Activated effector memory CD4-positive, alpha-beta T cell treated with Interleukin-2 at 50 U/mL for 16 hours (primary cell): Measurements from ENCODE around the gene KLHDC7A.

ENCODE experiments used
- DNase-seq: peaks from one replicate; pipeline ENCODE4 v3.0.0-alpha.2; 2020

The KLHDC7A gene

DNA sequence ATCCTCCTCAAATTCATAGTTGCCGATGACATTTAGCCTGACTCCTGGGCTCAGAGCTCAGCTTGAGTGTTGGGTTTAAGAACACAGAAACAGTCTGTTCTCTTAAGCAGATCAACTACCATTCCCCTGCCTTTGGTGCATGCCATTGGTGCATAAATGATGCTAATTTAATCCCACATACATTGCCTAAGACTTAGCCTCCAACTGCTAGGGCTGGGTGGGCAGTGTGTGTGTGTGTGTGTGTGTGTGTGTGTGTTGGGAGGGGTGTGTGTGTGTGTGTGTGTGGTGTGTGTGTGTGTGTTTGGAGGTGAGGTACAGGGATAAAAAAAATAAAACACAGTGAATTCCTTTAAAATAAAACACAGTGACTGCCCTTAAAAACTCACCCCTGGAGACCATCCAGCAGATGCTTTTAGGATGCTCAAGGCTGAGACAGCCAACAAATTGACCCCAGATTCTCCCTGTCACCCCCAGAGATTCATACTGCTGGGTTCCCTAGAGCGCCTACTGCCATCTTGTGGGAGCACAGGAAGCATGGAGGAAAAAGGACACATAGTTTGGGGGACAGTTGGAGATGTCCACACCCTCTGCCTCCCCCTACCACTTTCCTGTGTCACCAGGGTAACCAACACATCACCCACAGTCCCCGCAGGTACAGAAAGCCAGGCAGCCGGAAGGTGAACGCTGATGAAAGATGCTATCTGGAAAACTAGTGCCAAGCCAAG is 30.6 kb downstream of the KLHDC7A start:
- DNase-seq, result no peak

DNA sequence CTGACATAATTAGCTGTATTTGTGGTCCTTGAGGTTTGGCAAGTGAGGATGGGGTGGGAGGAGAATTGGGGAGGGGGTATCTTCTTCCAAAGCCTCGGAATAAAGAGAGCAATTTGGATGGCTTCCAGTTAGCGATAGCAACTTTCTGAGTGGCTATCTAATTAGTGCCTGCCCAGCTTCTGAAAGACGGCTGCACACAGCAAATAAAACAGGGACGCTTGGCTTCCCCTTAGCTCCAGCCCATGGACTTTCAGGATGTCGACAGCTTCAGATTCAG is 31.1 kb downstream of the KLHDC7A start:
- no peak for DNase-seq

DNA sequence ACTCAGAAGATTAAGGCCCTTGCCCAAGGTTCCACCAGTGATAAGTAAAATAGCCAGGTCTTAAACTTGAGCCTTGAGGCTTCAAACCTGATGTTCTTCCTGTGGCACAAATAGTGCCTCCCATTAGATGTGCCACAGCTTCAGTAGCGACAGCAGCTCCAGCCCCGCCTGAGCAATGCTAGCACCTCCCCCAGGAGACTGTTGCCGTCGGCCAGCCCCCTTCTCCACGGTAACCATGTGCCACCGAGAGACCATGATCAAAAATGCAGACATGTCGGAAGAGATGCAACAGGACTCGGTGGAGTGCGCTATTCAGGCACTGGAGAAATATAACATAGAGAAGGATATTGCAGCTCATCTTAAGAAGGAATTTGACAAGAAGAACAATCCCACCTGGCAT is 32.2 kb downstream of the KLHDC7A start:
- DNase-seq, result no peak

DNA sequence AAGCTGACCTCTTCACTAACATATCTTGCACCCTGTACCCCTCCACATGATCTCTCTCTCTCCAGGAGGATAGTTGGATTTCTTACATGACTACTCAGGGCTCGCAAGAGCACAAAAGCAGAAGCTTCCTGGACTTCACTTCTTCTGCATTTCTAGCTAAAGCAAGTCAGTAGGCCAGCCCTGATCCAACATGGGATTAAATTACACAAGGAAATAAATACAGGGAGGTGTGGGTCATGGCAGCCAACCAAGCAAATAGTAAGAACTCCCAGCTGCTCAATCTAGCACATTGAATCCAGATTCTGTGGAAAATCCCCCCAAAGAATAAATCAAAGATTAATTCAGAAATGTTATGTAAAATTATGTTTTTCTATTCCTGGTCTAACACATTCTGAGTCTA is 33.3 kb downstream of the KLHDC7A start:
- DNase-seq, result no peak

DNA sequence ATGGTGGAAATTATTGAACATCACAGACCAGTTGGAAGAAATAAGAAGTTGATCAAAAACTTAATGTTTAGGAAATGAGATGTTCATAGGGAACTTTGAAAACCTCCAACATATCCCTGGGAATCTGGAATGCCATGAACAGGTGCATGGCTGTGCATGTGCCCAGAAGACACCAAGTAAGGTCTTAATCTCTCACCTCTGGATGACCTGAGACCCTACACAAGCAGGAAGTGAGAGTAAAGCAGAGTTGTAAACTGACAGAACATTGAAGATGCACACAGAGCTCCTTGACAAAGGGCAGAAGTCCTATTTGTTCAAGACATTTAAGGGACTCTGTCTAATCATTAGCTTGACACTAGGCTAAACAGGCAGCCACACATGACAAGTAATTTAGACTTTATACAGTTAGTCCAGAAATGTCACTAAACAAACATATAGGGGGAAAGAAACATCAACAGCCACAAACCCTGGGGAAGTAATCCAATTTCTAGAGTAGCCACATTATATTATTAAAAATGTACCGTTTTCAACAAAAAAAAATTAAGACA is 34.5 kb downstream of the KLHDC7A start:
- DNase-seq, result no peak

DNA sequence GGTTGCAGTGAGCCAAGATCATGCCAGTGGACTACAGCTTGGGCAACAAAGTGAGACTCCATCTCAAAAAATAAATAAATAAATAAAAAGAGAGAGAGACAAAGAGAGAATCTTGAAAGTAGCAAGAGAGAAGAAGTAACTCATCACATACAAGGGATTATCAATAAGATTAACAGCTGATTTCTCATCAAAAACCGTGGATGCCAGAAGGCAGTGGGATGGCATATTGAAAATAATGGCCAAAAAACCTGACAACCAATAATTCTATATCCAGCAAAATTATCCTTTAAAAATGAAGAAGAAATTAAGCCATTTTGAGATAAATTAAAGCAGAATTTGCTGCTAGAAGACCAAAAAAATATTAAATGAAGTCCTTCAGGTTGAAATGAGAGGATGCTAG is 35.7 kb downstream of the KLHDC7A start:
- no peak for DNase-seq

DNA sequence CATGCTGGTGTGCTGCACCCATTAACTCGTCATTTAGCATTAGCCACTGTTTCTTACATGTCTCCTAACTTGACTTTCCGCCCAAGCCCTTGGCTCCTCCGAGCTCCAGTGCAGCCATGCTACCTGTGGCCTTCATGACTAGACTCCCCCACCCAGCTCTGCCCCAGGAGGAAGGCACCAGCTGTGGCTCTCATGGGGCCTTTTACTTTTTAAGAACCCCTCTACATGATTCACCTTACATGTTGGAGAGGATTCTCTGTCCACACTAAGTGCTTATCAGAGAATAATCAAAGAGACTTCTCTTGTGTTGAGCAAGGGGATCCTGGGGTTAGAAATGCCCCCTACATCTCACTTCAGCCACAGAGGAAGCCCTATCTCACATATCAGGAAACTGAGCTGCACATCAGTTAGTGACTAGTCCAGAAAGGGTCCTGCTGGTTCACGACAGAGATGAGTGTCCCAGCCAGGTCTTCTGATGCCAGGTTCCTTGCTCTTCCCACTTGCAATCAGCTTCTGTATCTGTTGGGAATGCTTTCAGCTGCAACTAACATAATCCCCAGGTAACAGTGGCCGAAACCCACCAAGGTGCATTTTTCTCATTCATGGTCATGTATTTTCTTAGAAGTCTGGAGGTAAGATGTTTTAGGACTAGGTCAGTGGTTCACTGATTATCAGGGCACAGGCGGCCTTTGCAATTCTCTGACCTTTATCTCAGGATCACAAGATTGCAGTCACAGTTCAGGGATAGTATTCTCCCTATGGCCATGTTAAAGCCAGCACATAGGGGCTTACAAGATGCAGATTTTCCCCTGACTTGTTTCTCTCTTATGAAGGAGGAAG is 45.9 kb downstream of the KLHDC7A start:
- DNase-seq, result no peak

DNA sequence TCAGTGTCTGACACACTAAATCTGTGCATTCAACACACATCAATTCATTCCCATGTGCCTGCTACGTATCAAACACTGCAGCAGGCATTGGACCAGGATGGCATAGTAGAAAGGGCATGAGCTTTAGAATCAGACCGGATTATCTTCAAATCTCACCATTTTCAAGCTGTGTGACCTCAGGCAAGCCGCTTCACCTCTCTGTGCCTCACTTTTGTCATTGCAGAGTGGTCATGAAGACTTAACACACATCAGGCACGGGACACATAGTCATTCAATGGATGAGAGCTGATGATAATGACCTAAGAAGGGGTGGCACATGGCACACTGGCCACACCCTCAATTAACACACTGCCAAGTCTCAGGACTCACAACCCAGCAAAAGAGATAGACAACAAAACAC is 46.8 kb downstream of the KLHDC7A start:
- DNase-seq, result no peak

DNA sequence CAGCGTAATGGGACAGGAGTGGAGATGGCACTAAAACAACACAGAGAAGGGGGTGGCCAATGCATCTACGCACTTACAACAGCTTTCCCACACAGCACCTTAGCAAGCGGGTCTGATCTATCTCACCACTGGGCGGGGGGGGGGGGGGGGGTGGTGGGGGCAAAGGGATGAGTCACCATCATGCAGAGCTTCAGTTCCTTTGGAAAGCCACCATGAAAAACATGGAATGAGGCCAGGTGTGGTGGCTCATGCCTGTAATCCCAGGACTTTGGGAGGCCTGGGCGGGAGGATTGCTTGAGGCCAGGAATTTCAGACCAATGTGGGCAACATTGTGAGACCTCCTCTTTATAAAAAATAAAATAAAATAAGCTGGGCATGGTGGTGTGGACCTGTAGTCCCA is 47.2 kb downstream of the KLHDC7A start:
- DNase-seq, result no peak

DNA sequence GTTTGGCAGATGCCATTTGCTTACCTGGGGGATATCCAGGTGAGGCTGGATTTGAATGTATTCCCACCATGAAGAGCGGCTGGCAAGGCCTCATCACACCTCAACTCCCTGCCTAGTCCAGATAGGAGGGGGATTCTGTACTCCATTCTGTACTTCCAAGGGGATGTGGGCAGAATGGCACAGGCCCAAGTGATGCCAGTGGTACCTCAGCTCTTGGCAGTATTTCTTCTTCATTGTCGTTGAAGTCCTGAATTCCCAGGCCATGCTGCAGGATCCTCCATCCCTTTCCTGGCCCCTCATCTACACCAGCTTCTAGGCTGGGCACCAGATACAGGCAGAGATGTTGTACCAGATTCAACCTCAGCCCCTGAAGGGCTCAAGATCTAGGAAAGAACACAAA is 47.9 kb downstream of the KLHDC7A start:
- DNase-seq, result no peak

DNA sequence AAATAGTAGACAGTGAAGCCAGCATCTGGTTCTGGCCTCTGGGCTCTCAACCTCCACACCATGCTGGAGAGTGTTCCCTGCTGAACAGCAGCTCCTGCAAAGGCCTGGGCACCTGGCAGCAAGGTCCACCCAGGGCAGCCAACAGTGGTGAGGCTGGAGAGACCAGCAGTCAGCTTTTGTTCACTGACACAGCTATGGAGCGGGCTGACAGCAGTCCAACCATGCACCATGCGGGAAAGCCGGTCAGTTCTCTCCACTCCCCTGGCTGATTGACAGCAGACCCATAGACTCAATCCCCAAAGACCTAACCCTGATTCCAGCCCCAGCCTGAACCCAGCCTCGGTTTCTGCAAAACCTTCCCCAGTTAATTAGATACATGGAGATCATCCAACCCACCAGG is 49.0 kb downstream of the KLHDC7A start:
- no peak for DNase-seq

DNA sequence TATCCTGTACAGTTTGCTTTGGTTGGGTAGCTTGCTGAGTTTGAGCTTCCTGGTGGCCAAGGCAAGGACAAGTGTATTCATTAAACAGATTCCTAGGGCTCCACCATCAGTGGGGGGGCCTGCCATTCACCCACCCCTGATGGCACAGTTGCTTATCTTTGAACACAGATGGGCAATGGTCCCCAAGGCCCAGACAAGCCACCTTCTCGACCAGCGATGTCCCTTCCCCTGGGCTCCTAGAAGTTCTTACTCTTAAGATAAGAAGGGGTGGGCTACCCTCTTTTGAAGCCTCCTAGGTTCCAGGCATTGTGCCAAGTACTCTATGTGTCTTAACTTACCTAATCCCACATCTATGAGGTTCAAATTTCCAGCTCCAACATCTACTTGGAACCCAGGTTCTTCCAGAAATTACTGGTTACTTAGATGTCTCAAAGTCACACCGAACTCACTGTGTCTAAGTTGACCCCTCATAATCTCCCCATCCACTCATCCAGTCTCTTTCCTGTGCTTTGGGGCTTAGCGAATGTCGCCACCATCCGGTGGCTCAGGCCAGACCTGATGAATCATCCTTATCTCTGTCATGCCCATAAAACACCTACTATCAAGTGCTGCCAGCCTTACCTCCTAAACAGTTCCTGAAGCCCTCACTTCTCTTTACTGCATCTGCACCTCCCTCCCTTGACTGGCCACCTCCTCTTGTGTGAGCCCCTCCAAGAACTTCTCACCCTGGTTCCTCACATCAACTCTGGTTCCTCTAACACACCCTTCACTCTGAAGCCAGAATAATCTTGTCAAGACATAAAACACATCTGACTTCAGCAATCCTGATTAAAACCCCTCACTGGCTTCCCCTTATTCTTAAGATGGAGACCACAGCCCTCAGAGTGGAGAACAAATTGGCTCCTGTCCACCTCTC is 50.1 kb downstream of the KLHDC7A start:
- DNase-seq, result no peak

DNA sequence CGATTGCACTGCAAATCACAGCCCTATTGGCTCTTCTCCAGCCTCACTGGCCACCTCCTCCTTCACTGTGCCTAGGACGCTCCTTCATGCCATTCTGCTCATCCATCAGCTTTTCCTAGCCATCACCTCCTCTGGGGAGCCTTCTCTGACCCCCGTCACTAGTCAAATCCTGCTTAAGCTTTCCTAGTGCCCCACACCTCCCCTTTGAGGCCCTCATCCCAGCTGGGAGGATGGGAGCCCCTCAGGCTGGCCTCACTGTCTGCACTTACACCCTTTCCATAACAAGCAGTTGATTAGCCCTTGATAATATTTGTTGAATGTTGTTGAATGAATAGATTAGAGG is 50.7 kb downstream of the KLHDC7A start:
- no peak for DNase-seq

DNA sequence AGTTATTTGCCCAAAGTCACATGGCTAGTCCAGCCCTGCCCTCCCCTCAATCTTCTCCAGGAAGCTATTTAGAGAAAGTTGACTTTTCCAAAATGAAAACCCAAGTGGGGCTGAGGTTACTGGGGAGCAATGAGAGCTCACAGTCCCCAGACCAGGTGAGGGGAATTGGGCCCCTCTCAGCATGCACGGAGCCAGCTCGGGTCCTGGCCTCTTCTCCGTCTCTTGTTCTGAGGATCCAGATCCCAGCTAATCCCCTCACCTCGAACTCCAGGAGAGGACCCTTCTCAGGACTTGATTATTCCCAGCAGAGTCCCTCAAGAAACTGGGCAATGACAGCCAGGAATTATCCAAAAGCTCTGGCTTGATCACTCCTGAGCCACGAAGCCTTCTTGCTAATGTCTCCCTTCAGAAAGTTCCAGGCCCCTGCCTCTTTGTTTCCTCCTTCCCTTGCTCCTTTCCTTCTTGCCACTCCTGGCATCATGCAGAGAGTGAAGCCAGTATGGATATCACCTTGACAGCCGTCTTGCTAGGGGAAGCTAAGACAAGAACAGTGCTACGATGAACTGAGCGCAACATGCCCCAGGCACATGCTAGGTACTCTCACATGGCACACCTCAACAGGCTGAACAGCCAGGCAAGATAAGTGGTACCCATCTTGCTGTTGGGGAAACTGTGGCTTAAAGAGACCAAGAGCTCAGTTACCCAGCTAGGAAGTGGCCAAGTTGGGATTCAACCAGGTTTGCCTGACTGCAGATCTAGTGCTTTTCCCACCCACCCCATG is 51.9 kb downstream of the KLHDC7A start:
- DNase-seq, result no peak

DNA sequence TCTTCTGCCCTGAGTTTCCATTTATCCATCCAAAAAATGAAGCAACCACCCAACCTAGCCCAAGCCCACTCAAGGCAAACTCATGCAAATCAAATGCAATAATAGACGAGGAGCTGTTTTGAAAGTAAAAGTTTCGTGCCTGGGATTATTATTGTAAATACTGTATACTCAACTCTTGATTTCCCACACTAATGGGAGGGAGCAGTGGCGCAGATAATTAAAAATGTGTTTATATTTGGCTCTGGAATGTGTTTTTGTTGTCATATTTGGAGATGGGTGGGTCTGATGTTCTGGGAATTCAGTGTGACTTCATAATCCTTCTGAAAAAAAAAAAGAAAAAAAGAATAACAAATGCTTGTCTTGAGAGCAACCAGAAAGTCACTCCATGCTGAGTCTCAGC is 52.5 kb downstream of the KLHDC7A start:
- DNase-seq, result no peak

DNA sequence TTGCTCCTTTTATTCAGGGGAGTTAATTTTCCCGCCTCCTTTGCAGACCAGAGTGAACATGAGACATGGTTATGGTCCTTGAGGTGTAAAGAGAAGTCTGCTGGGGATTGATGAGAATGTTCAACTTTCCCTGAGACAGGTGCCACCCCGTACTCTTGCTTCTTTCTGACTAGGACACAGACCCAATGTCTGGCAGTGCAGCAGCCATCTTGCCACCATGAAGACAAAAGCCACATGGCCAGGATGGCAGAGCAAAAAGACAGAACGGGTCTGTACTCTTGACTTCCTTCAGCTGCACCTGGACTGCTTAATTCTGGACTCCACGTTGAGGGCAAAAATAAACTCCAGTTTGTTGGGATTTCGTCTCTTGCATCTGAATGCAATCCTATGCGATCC is 54.1 kb downstream of the KLHDC7A start:
- no peak for DNase-seq
